Heart left ventricle (tissue), 13 donors: Measurements from ENCODE around the gene SLC35E3.

ENCODE experiments used
- POLR2A ChIP-seq, 2 donors: fragments of 450-650 bp; IDR thresholded peaks; one replicate each; pipeline ENCODE4 v1.6.1; 2017; ENCODE audit warnings: antibody characterized with exemption in 2 of 2, mild to moderate bottlenecking in 2 of 2, moderate library complexity in 2 of 2
- TF ChIP-seq, protein P1 (sequence below), 12 donors: fragments of 200-600 bp; sonication (generic) in 4 of 12; IDR thresholded peaks; one replicate each; pipeline versions ENCODE4 v1.5.0 to v1.8.0; 2018 to 2022; ENCODE audit warnings: antibody characterized with exemption in 12 of 12, mild to moderate bottlenecking in 5 of 12
- donor health status: ischemic (EF 13 %, LVEDD 7.1; RV severe dilation, severe dysfunction).
- donor health status: DM: no; HTN: yes; CAD: no.
- donor health status: DM: no; HTN: no; CAD: no.
- donor health status: ischemic (EF 25% LVEDD 6.9; RV normal size, moderate dysfunction).
- donor health status: ischemic (EF 25% LVEDD 5.7; RV mildly dilated, moderate dysfunction).
- donor health status: ischemic (EF 35%, LVEDD 5.7; RV mildly dilated, moderate dysfunction).
- donor health status: nonischemic (EF 11% LVEDD 7.7; RV severe dilation, severe dysfunction).
- donor health status: DM: yes; HTN: yes; CAD: no.
- donor health status: PGD.
- donor health status: ischemic (EF 29% LVEDD 5.4; RV normal size, mild dysfunction).
- donor health status: nonischemic (EF 23%, LVEDD 6.1; RV moderate dilation, normal function).

DNA sequence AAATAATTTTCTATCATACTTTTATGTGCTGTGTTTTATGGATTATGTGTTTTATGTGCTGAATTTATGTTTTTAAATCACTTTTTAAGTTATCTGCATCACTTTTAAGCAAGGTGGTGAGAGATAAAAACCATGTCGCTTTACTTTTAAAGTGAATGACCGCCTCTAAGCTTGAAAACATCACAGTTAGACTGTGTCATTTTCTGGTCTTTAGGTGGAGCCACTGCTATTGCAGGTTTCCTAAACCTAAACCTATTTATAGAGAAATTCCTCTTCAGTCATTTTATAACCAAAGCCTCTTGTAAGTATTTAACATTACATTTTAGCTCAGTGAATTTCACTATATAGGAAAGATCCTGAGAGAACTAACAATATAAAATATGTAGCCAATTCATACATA is 41.0 kb downstream of the SLC35E3 start:
- TF ChIP-seq, protein P1, sequence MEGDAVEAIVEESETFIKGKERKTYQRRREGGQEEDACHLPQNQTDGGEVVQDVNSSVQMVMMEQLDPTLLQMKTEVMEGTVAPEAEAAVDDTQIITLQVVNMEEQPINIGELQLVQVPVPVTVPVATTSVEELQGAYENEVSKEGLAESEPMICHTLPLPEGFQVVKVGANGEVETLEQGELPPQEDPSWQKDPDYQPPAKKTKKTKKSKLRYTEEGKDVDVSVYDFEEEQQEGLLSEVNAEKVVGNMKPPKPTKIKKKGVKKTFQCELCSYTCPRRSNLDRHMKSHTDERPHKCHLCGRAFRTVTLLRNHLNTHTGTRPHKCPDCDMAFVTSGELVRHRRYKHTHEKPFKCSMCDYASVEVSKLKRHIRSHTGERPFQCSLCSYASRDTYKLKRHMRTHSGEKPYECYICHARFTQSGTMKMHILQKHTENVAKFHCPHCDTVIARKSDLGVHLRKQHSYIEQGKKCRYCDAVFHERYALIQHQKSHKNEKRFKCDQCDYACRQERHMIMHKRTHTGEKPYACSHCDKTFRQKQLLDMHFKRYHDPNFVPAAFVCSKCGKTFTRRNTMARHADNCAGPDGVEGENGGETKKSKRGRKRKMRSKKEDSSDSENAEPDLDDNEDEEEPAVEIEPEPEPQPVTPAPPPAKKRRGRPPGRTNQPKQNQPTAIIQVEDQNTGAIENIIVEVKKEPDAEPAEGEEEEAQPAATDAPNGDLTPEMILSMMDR (IDR thresholded peaks at IDR 0.05): no peak
- TF ChIP-seq POLR2A (IDR thresholded peaks at IDR 0.05): no peak
